GM19099 (cell line): ENCODE data around the gene MEX3C.

Source experiments
- POLR2A ChIP-seq: IDR thresholded peaks from 3 replicates; pipeline ENCODE4 v1.6.1; 2011; ENCODE audit warnings: low read depth; ENCODE audit not compliant: insufficient read length; ENCODE audit errors: extremely low read depth

Gene MEX3C

GRCh38 chr18:51197661-51198424 lies at the start of gene MEX3C:
MEX3C (minus strand) TSS chr18:51197681; CDS start chr18:51197320, 361 bp downstream.
- peak; percentile 74 for TF ChIP-seq POLR2A

- TF ChIP-seq POLR2A, result no peak
These were observed 43.7 kb upstream of the MEX3C start for GRCh38 chr18:51241226-51241625.

- no peak for TF ChIP-seq POLR2A
These were observed 38.7 kb upstream of the MEX3C start for GRCh38 chr18:51236225-51236624.

- no peak for TF ChIP-seq POLR2A
These were observed 37.7 kb upstream of the MEX3C start for GRCh38 chr18:51235009-51235789.

GRCh38 chr18:51234117-51235008 lies 36.9 kb upstream of the MEX3C start:
- TF ChIP-seq POLR2A, result no peak

- TF ChIP-seq POLR2A, result no peak
These were observed 31.8 kb upstream of the MEX3C start for GRCh38 chr18:51229328-51229727.

GRCh38 chr18:51227660-51228059 lies 30.2 kb upstream of the MEX3C start:
- no peak for TF ChIP-seq POLR2A

- no peak for TF ChIP-seq POLR2A
These were observed 29.3 kb upstream of the MEX3C start for GRCh38 chr18:51226587-51227350.

GRCh38 chr18:51226068-51226467 lies 28.6 kb upstream of the MEX3C start:
- no peak for TF ChIP-seq POLR2A

- no peak for TF ChIP-seq POLR2A
These were observed 15.1 kb upstream of the MEX3C start for GRCh38 chr18:51212606-51213005.

- no peak for TF ChIP-seq POLR2A
These were observed 14.1 kb upstream of the MEX3C start for GRCh38 chr18:51211552-51211951.

- peak; percentile 31 for TF ChIP-seq POLR2A
These were observed 445 bp downstream of the MEX3C start for GRCh38 chr18:51196811-51197660.

- TF ChIP-seq POLR2A, result peak; percentile 14
These were observed 1.2 kb downstream of the MEX3C start for GRCh38 chr18:51196118-51196810.
